MCF 10A (cell line): ENCODE data around the gene EP300. TPM values are rescaled to one million over a fixed set of nuclear protein-coding genes. Genes with fewer than 3 reads are reported as not detected.

Experiments used
- BruUV-seq: library from RNA; stranded (reverse); fragments of 400-500 nt; replicated peaks from 2 replicates; lab custom pipeline; 2021; lab: Mats Ljungman, UMichigan
- CTCF ChIA-PET: fragments of 300-600 bp; sonication (Branson Sonifier 250); formaldehyde crosslinking; extraction: SDS; loops from one replicate; lab custom pipeline; 2021; ENCODE audit warnings: antibody characterized with exemption, inconsistent platforms; lab: Yijun Ruan, JAX
- POLR2A ChIA-PET: fragments of 300-600, 350-650 bp; sonication (Branson Sonifier 250); formaldehyde crosslinking; extraction: SDS; loops from one replicate; lab custom pipeline; 2020; ENCODE audit warnings: antibody characterized with exemption, inconsistent platforms; lab: Yijun Ruan, JAX
- DNase-seq: peaks from one replicate; pipeline ENCODE4 v3.0.0-alpha.2; 2018; ENCODE audit not compliant: unreplicated experiment
- H3K27ac Mint-ChIP-seq: one replicate; pipeline ENCODE4 v1.8.0; 2022; ENCODE audit warnings: mild to moderate bottlenecking, low read depth, mixed read lengths; ENCODE audit not compliant: unreplicated experiment
- H3K27me3 Mint-ChIP-seq: one replicate; pipeline ENCODE4 v1.8.0; 2022; ENCODE audit warnings: mixed read lengths; ENCODE audit not compliant: insufficient read depth, unreplicated experiment
- H3K36me3 Mint-ChIP-seq: one replicate; pipeline ENCODE4 v1.8.0; 2022; ENCODE audit warnings: mild to moderate bottlenecking, moderate library complexity, mixed read lengths; ENCODE audit not compliant: insufficient read depth, unreplicated experiment
- H3K4me1 Mint-ChIP-seq: one replicate; pipeline ENCODE4 v1.8.0; 2022; ENCODE audit warnings: mixed read lengths; ENCODE audit not compliant: insufficient read depth, unreplicated experiment
- H3K4me3 Mint-ChIP-seq: one replicate; pipeline ENCODE4 v1.8.0; 2022; ENCODE audit warnings: mild to moderate bottlenecking, moderate library complexity, mixed read lengths; ENCODE audit not compliant: unreplicated experiment
- H3K9me3 Mint-ChIP-seq: one replicate; pipeline ENCODE4 v1.8.0; 2022; ENCODE audit warnings: mixed read lengths; ENCODE audit not compliant: unreplicated experiment
- CTCF ChIP-seq: fragments of 200-600 bp; IDR thresholded peaks from one replicate; pipeline ENCODE4 v1.8.0; 2022; ENCODE audit warnings: antibody characterized with exemption, mild to moderate bottlenecking; ENCODE audit not compliant: unreplicated experiment
- intact Hi-C: fragments of 100-400 bp; cut with micrococcal nuclease; formaldehyde crosslinking; loops from 2 replicates; pipeline ENCODE4 v1.14.1; 2022
- total RNA-seq: library from RNA; stranded (reverse); gene quantifications from 2 replicates; pipeline ENCODE4 v1.2.3, GENCODE V29; 2022

EP300 gene
- total RNA-seq, 1 experiment from 2014 or later = 53.3 TPM

- H3K27me3 Mint-ChIP-seq = no peaks in the 10 kb centered on the region
Observed at GRCh38 chr22:41070665-41071331, 21.6 kb upstream of the EP300 start.

GRCh38 chr22:41074061-41074460 is 18.3 kb upstream of the EP300 start:
- Mint-ChIP-seq H3K4me3 (no peak overlapping the region), H3K27me3 (no peaks in the 10 kb centered on the region), H3K27ac (no peak overlapping the region), H3K4me1 (no peaks in the 10 kb centered on the region), H3K9me3 (no peaks in the 10 kb centered on the region), H3K36me3 (no peaks in the 10 kb centered on the region)
- intact Hi-C loops = no loop called here
- POLR2A ChIA-PET = no interaction called here
- no TSS peak for BruUV-seq
- CTCF ChIA-PET = interaction anchor here (0.6 kb wide), 1 partner anchor 153 kb away, joined by 3 read pairs; no protein-coding TSS in a partner anchor
- no peak for TF ChIP-seq CTCF
- DNase-seq = no peak

More at GRCh38 chr22:41070665-41071331, 21.6 kb upstream of the EP300 start:
- Mint-ChIP-seq H3K27ac (no peak overlapping the region), H3K4me3 (no peak overlapping the region), H3K4me1 (no peaks in the 10 kb centered on the region), H3K9me3 (no peaks in the 10 kb centered on the region), H3K36me3 (no peaks in the 10 kb centered on the region)
- DNase-seq = no peak
- BruUV-seq = no TSS peak
- intact Hi-C loops = no loop called here
- ChIA-PET POLR2A (interaction anchor here (0.6 kb wide), 1 partner anchor 16 kb away, joined by 3 read pairs; no protein-coding TSS in a partner anchor), CTCF (interaction anchor here (0.6 to 0.7 kb wide), 2 partner anchors 8 to 118 kb away, joined by 3 to 4 read pairs; no protein-coding TSS in a partner anchor)
- TF ChIP-seq CTCF = no peak

GRCh38 chr22:41074466-41074865 is 17.9 kb upstream of the EP300 start:
- no peaks in the 10 kb centered on the region for H3K9me3 Mint-ChIP-seq
- H3K36me3 Mint-ChIP-seq = no peaks in the 10 kb centered on the region
- ChIA-PET POLR2A (no interaction called here), CTCF (interaction anchor here (0.6 kb wide), 1 partner anchor 153 kb away, joined by 3 read pairs; no protein-coding TSS in a partner anchor)
- no peak overlapping the region for H3K4me3 Mint-ChIP-seq
- no peaks in the 10 kb centered on the region for H3K4me1 Mint-ChIP-seq
- BruUV-seq = no TSS peak
- DNase-seq = no peak
- no peak for TF ChIP-seq CTCF
- intact Hi-C loops = no loop called here
- no peaks in the 10 kb centered on the region for H3K27me3 Mint-ChIP-seq
- no peak overlapping the region for H3K27ac Mint-ChIP-seq

- H3K27me3 Mint-ChIP-seq = no peaks in the 10 kb centered on the region
- H3K27ac Mint-ChIP-seq = no peak overlapping the region
- no peaks in the 10 kb centered on the region for H3K4me1 Mint-ChIP-seq
- no TSS peak for BruUV-seq
- H3K36me3 Mint-ChIP-seq = no peaks in the 10 kb centered on the region
- no peak for TF ChIP-seq CTCF
- intact Hi-C loops = no loop called here
- H3K4me3 Mint-ChIP-seq = no peak overlapping the region
- ChIA-PET POLR2A (interaction anchor here (0.6 kb wide), 2 partner anchors 74 to 156 kb away, joined by 3 read pairs; no protein-coding TSS in a partner anchor), CTCF (interaction anchor here (0.8 kb wide), 1 partner anchor 153 kb away, joined by 3 read pairs; no protein-coding TSS in a partner anchor)
- H3K9me3 Mint-ChIP-seq = no peaks in the 10 kb centered on the region
- DNase-seq = no peak
Observed at GRCh38 chr22:41074941-41075710, 17.3 kb upstream of the EP300 start.
